Progenitor cell of endocrine pancreas (in vitro differentiated cells): Measurements from ENCODE around the gene TP53. TPM values are rescaled to one million over a fixed set of nuclear protein-coding genes. Genes with fewer than 3 reads are reported as not detected.
"Not testable (repeated sequence)": the region's sequence is repeated elsewhere in the genome, so short reads cannot be mapped to it uniquely, and the experiment has no call there.

Source experiments
- DNase-seq: peaks from one replicate; pipeline ENCODE4 v3.0.0; 2021; ENCODE audit warnings: low spot score; ENCODE audit not compliant: unreplicated experiment
- H3K27ac Mint-ChIP-seq: 2 replicates; pipeline ENCODE4 v1.8.0; 2021; ENCODE audit warnings: mild to moderate bottlenecking, moderate library complexity, mixed read lengths
- H3K27me3 Mint-ChIP-seq: 2 replicates; pipeline ENCODE4 v1.8.0; 2021; ENCODE audit warnings: mixed read lengths
- H3K36me3 Mint-ChIP-seq: 2 replicates; pipeline ENCODE4 v1.8.0; 2022; ENCODE audit warnings: mixed read lengths; ENCODE audit not compliant: insufficient read depth
- H3K4me1 Mint-ChIP-seq: 2 replicates; pipeline ENCODE4 v1.8.0; 2021; ENCODE audit warnings: low read depth, mixed read lengths
- H3K4me3 Mint-ChIP-seq: 2 replicates; pipeline ENCODE4 v1.8.0; 2021; ENCODE audit warnings: low read depth, mild to moderate bottlenecking, moderate library complexity, mixed read lengths
- H3K9me3 Mint-ChIP-seq: 2 replicates; pipeline ENCODE4 v1.8.0; 2021; ENCODE audit warnings: low read depth, mixed read lengths
- total RNA-seq: library from RNA; stranded (reverse); gene quantifications from 2 replicates; pipeline ENCODE4 v1.2.1, GENCODE V29; 2021
- TF ChIP-seq, protein P1 (sequence below): fragments of 200-600 bp; sonication (generic); IDR thresholded peaks from one replicate; pipeline ENCODE4 v1.5.0; 2021; ENCODE audit warnings: antibody characterized with exemption, mild to moderate bottlenecking; ENCODE audit not compliant: unreplicated experiment

Gene TP53
- total RNA-seq, 1 donor from 2014 or later, result 121 TPM

DNA sequence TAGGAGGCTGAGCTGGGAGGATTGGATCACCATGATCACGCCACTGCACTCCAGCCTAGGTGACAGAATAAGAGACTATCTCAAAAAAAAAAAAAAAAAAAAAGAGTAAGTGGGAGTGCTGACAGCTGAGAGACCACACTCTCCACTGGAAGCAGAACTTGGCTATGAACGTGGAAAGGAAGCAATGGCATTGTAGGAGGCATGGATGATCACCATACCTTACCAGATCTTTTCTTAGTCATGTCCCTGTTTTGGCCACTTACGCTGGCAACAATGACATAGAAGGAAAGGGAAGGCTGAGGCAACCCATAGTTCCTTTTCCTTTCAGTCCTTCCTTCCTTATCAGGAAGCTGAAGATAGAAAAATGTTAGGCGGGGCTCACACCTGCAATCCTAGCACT, 40.3 kb downstream of the TP53 start:
- no peak overlapping the region for H3K27ac Mint-ChIP-seq
- no peaks in the 10 kb centered on the region for H3K9me3 Mint-ChIP-seq
- peaks cover 38% of the 10 kb centered on the region for H3K27me3 Mint-ChIP-seq
- H3K36me3 Mint-ChIP-seq, result no peaks in the 10 kb centered on the region
- TF ChIP-seq, protein P1, sequence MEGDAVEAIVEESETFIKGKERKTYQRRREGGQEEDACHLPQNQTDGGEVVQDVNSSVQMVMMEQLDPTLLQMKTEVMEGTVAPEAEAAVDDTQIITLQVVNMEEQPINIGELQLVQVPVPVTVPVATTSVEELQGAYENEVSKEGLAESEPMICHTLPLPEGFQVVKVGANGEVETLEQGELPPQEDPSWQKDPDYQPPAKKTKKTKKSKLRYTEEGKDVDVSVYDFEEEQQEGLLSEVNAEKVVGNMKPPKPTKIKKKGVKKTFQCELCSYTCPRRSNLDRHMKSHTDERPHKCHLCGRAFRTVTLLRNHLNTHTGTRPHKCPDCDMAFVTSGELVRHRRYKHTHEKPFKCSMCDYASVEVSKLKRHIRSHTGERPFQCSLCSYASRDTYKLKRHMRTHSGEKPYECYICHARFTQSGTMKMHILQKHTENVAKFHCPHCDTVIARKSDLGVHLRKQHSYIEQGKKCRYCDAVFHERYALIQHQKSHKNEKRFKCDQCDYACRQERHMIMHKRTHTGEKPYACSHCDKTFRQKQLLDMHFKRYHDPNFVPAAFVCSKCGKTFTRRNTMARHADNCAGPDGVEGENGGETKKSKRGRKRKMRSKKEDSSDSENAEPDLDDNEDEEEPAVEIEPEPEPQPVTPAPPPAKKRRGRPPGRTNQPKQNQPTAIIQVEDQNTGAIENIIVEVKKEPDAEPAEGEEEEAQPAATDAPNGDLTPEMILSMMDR, result no peak
- DNase-seq, result no peak
- H3K4me1 Mint-ChIP-seq, result peaks cover 11% of the 10 kb centered on the region
- H3K4me3 Mint-ChIP-seq, result no peak overlapping the region

DNA sequence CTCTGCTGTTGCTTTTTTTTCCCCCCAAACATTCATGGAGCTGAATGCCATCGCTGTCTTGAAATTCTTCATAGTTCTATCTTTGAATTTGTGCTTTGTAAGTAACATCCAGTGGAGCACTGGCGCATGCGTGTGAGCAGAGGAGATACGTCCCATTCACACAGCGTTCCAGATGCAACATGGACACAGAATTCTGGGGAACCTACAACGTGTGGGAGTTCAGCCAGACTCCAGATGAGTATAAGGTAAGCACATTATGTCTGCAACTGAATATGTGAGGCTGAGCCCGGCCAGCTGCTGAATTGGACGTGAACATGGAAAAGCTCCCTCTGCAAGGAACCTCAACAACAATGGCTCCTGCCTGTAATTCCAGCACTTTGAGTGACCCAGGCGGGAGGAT, 40.8 kb downstream of the TP53 start:
- H3K4me3 Mint-ChIP-seq, result no peak overlapping the region
- peaks cover 40% of the 10 kb centered on the region for H3K27me3 Mint-ChIP-seq
- H3K9me3 Mint-ChIP-seq, result no peaks in the 10 kb centered on the region
- H3K4me1 Mint-ChIP-seq, result peaks cover 11% of the 10 kb centered on the region
- TF ChIP-seq, protein P1, result no peak
- DNase-seq, result no peak
- H3K36me3 Mint-ChIP-seq, result no peaks in the 10 kb centered on the region
- H3K27ac Mint-ChIP-seq, result no peak overlapping the region

DNA sequence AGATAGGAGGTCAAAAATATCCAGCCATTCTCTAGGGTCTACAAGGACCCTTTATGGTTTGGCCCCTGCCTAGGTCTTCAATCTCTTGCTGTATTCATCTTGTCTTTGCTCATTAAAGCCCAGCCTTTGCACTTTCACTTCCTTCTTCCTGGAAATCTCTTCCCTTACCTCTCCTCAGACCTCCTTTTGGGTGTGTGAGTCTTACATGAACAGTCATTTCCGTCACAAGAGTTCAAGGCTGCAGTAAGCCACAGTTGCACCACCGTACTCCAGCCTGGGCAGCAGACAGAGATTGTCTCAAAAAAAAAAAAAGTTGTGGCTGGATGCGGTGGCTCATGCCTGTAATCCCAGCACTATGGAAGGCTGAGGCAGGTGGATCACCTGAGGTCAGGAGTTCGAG, 42.5 kb downstream of the TP53 start:
- Mint-ChIP-seq H3K9me3 (no peaks in the 10 kb centered on the region), H3K4me1 (no peaks in the 10 kb centered on the region), H3K27me3 (peaks cover 25% of the 10 kb centered on the region), H3K4me3 (no peak overlapping the region), H3K36me3 (no peaks in the 10 kb centered on the region), H3K27ac (no peak overlapping the region)
- DNase-seq, result no peak
- TF ChIP-seq, protein P1, result no peak

DNA sequence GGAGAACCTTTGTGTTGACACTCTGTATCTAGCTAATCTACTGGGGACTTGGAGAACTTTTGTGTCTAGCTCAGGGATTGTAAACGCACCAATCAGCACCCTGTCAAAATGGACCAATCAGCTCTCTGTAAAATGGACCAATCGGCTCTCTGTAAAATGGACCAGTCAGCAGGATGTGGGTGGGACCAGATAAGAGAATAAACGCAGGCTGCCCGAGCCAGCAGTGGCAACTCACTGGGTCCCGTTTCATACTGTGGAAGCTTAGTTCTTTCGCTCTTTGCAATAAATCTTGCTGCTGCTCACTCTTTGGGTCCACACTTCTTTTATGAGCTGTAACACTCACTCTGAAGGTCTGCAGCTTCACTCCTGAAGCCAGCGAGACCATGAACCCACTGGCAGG, 45.7 kb downstream of the TP53 start:
- H3K36me3 Mint-ChIP-seq, H3K27ac Mint-ChIP-seq, H3K4me1 Mint-ChIP-seq, DNase-seq, H3K9me3 Mint-ChIP-seq, H3K4me3 Mint-ChIP-seq: not testable (repeated sequence)
- H3K27me3 Mint-ChIP-seq, result peaks cover 14% of the 10 kb centered on the region

DNA sequence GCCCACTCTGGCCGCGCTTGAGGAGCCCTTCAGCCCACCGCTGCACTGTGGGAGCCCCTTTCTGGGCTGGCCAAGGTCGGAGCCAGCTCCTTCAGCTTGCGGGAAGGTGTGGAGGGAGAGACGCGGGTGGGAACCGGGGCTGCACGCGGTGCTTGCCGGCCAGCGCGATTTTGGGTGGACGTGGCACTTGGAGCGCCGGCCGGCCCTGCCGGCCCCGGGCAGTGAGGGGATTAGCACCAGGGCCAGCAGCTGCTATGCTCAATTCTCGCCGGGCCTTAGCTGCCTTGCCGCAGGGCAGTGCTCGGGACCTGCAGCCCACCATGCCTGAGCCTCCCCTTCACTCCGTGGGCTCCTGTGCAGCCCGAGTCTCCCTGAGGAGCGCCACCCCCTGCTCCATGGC, 46.5 kb downstream of the TP53 start:
- H3K27me3 Mint-ChIP-seq, result peaks cover 9% of the 10 kb centered on the region
- no peaks in the 10 kb centered on the region for H3K36me3 Mint-ChIP-seq
- no peak overlapping the region for H3K4me3 Mint-ChIP-seq
- peaks cover 1% of the 10 kb centered on the region for H3K4me1 Mint-ChIP-seq
- no peaks in the 10 kb centered on the region for H3K9me3 Mint-ChIP-seq
- TF ChIP-seq, protein P1, result no peak
- DNase-seq, result no peak
- H3K27ac Mint-ChIP-seq, result no peak overlapping the region

DNA sequence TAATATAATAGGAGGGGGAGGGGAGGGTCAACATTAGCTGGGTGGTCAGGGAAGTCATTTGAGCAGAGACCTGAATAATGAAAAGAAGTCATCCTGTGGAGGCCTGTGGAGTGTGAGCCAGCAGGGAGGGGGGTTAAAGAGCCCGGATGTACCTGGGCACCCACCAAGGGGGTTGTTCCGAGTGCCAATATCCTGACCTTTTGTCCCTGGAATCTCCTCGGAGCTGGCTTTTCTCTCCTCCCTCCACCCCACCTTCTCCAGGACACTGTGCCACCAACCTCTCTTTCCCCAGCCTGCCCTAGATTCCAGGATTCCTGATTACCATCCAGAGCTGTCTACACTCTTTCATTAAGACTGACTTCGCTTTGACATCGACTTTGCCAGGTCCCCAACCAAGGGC, 51.1 kb downstream of the TP53 start:
- no peaks in the 10 kb centered on the region for H3K27me3 Mint-ChIP-seq
- no peak for DNase-seq
- peaks cover 7% of the 10 kb centered on the region for H3K4me1 Mint-ChIP-seq
- TF ChIP-seq, protein P1, result no peak
- no peak overlapping the region for H3K4me3 Mint-ChIP-seq
- H3K36me3 Mint-ChIP-seq, result no peaks in the 10 kb centered on the region
- H3K9me3 Mint-ChIP-seq, result no peaks in the 10 kb centered on the region
- H3K27ac Mint-ChIP-seq, result no peak overlapping the region
